GM19239 (cell line): ENCODE data around the gene SLFNL1.

Experiments used
- DNase-seq: peaks from one replicate; pipeline ENCODE4 v3.0.0; 2011; ENCODE audit warnings: low spot score; ENCODE audit not compliant: insufficient read length
- FAIRE-seq: peaks from 2 replicates; lab custom pipeline; 2011; peaks lifted over from hg19 to GRCh38; lab: Jason Lieb, UNC

Gene SLFNL1

DNA sequence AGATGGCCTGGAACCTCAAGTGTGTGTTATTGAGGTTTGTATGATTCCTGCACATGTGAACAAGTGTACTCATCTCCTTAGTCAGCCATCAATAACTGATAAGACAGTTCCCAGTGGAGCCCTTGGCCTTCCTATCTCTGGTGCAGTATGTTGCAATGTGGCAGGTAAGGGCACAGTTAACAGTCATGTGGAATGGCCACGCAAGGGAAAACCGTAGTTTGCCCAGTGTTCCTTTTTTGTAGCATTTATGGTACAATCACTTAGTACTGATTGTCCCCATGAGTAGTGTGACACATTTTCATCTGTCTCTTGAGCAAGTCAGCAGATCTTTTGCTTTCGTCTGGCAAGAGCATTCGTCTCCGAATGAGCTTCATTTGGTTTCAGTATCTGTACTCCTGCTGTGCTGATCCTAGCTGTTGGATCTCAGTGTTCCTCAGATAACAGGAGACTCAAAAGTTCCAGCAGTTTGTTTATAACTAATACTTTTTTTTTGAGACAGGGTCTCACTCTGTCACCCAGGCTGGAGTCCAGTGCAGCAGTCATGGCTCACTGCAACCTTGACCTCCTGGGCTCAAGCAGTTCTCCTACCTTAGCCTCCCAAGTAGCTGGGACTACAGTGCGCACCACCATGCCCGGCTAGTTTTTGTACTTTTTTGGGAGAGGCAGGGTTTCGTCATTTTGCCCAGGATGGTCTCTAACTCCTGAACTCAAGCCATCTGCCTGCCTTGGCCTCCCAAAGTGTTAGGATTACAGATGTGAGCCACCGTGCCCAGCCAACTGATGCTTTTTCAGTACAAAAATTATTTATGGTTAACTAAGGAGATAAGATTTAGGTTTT lies 33.9 kb downstream of the SLFNL1 start:
- FAIRE-seq (no peak), DNase-seq (no peak)

DNA sequence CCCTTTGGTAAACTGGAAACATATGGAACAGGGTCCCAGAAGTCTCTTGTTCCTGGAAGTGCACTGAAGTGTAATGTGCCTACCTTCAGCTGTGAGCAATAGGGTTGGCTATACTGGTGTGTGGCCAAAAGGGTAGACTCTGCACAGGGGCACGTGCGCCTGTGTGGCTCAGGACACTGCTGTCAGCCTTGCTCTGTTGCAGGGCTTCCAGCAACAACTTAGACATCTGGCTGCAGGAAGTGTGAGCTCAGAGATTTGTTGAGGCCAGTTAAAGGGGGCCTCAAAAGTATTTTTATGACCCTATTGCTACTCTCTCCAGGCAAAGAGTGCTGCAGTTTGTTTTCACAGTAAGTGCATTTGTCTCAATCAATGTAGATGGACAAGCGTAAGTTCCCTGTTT lies 34.6 kb downstream of the SLFNL1 start:
- DNase-seq, result no peak
- FAIRE-seq, result no peak

- DNase-seq (no peak), FAIRE-seq (no peak)
These were observed 35.2 kb downstream of the SLFNL1 start for GRCh38 chr1:40986328-40986783.

DNA sequence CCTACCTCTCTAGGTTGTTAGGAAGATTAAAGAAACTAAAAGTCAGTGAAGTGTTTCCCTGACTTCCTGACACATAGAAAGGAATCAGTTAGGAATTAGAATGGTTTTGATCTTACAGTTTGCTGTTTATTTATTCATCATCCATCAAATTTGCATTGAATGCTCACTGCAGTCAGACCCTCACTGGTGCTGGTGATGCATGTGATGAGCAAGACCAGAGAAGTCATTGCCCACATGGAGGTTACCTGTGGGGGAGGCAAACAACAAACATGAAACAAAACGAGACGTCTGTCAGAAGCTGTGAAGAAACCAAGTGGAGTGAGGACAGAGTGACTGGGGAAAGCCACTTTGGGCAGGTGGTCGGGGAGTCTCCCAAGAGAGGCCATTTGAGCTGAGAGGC lies 35.6 kb downstream of the SLFNL1 start:
- DNase-seq, result no peak
- no peak for FAIRE-seq

DNA sequence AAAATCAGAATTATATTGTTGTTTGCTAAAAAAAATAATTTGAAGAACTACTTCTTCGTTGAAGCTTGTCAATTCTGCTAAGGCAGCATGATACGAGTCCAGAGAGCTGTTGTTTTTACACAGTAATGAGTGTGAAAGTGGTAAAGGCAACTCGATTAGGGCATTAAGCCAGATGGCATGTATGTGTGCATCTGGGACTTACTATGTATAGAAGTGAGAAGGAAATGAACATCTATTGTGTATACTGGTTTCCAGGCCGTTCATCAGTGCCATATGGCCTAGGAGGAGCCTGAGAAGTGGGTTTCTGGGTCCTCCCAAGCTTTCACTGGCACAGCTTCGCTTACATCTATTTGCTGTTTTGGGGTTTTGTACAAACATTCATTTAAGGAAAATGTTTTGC lies 36.4 kb downstream of the SLFNL1 start:
- DNase-seq (no peak), FAIRE-seq (no peak)

DNA sequence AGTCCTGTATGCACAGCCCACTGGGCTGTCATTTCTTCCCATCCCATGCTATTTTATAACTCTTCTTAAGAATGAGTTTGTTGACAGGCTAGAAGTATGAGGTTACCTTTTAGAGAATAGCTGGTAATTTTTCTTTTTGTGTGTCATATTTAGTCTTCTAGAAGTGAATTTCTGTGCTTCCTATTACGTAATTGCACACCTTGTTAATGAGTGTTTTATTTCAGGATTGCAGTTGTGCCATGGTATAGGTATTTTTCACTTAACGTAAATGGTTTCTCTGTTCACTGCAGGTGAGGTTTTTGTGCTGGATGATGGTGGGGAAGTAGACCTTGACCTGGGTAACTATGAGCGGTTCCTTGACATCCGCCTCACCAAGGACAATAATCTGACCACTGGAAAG lies 37.0 kb downstream of the SLFNL1 start:
- DNase-seq (no peak), FAIRE-seq (no peak)

DNA sequence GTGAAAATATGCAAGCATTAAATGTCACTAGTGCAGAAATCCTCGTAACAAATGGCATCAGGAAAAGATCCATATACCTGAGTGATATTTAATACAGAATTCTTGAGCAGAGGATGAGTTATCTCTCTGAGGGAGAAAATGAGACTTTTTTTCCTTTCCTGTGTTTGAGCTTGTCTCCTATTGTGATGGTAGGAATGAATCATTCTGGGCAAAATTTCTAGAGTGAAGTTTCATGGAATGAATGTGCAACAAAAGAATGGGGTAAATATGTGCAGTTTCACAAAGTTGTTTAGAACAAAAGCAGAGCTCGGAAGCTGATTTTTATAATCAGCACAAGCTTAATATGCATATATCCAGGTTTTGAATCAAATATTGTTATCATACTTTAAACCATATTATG lies 37.5 kb downstream of the SLFNL1 start:
- DNase-seq (no peak), FAIRE-seq (no peak)

GRCh38 chr1:40983286-40983685 lies 38.2 kb downstream of the SLFNL1 start:
- no peak for FAIRE-seq

DNA sequence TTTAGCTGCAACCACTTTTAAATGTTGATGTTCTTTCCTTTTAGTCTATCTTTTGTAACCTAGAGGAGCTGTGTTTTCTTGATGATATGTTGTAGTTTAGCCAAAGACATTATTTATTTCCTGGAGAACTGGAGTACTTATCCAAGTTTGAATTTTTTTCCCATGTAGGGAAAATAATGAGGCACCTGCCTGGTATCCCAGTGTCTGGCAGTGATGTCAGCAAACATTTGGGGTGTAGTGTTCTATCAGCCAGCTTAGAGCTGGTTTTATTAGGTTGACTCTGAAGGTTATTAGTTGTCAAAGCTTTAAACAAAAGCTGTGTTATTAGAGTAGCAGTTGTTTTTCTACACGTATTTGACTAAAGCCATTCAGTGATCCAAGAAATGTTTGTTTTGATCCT lies 38.8 kb downstream of the SLFNL1 start:
- FAIRE-seq (no peak), DNase-seq (no peak)

More at GRCh38 chr1:40983286-40983685, 38.2 kb downstream of the SLFNL1 start:
- no peak for DNase-seq

DNA sequence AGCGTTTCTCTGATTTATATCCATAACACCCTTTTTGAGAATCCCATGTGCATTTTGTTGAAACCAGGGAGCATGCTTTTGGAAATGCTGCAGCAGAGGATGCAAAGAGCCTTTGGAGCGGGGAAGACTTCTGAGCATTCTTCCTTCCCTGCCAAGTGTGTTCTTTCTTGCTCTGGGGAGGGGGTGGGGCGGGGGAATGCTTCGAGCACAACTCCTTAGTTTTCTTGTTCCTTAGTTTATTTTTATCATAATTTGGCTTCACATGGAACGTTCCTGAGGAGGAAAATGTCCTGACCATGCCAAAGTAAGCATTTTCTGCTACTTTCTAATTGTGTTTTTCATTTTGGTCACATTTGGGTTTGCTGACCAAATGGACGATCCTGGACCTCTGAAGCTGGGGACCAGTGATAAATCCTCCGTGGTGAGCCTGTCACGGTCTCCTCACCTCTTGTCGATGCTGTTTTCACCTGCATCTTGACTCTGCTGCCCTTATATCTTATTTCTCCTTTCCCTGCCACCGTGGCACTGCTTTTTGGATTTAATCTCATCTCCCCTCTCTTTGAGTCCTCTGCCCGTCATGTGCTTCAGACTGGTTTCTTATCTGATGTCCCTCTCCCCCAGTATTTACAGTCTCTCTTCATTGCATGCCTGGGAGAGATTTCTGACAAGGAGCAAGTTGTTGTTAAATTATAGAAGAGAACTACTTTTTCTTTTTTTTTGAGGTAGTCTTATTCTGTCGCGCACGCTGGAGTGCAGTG lies 39.7 kb downstream of the SLFNL1 start:
- no peak for DNase-seq
- no peak for FAIRE-seq

GRCh38 chr1:40980453-40981121 lies 40.9 kb downstream of the SLFNL1 start:
- FAIRE-seq (peak; percentile 68), DNase-seq (peak; percentile 34)

- FAIRE-seq (no peak), DNase-seq (no peak)
These were observed 41.5 kb downstream of the SLFNL1 start for GRCh38 chr1:40980068-40980452.

DNA sequence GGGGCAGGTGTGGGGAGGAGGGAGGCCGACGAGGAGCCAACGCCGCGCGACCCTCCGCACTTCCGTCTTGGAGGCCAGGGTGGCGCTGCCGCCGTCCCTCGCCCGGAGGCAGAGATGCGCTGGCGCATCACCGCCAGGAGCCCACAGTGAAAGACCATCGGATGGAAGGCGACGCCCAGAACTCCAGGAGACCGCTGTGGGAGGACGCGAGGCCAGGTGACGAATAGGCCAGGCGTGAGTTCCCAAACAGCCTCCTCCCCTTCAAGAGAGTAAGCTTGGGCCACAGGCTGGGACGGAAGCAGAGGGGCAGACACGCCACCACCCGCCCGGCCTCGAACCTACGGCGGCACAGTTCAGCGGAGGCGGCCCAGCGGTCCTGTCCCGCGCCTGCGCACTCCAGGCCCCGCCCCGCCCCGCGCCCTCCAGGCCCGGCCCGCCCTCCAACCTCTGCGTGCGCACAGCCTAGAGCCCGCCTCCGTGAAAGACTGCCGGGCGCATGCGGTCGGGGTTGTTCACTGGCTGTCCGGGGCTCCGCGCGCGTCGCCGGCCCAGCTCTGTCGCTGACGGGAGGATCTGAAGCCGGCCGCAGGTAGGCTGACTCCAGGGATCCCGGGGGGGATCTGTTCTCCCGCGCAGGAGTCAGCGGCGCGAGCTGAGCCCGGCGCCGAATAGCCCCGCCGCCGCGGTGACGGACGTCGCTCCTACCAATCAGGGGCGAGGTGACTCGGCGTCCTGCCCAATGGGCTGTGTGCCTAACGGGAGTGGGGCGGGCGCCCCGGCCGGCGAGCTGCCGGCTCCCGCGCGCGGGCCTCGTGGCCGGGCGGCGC lies 42.1 kb downstream of the SLFNL1 start, which contains the start of gene CTPS1:
Gene CTPS1 (plus strand): TSS at position 456 of the 827 bp plus-strand sequence. CDS start 3,595 bp downstream, outside the sequence.
- FAIRE-seq (peak; percentile 84), DNase-seq (peak; percentile 95)

DNA sequence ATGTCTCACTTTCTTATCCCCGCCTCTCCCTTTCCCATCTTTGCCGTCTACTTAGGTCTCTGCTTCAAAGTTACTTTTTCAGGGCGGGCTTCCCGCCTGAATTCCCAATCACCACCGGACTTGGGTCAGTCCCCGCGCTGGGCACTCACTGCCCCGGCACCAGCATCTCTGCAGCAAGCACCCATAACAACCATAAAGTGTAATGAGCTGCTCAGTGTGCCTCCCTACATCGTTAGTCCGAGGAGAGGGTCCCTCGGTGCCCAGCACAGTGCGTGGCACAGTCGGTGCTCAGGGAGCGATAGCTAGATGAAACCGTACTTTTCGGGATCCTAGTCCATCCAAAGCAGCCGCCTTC lies 42.7 kb downstream of the SLFNL1 start:
- DNase-seq, result no peak
- FAIRE-seq, result no peak

- FAIRE-seq (no peak), DNase-seq (no peak)
These were observed 43.8 kb downstream of the SLFNL1 start for GRCh38 chr1:40977716-40978115.

- DNase-seq, result no peak
These were observed 44.4 kb downstream of the SLFNL1 start for GRCh38 chr1:40976952-40977690.

GRCh38 chr1:40974945-40975344 lies 46.6 kb downstream of the SLFNL1 start:
- FAIRE-seq (no peak), DNase-seq (no peak)

More at GRCh38 chr1:40976952-40977690, 44.4 kb downstream of the SLFNL1 start:
- FAIRE-seq, result no peak

DNA sequence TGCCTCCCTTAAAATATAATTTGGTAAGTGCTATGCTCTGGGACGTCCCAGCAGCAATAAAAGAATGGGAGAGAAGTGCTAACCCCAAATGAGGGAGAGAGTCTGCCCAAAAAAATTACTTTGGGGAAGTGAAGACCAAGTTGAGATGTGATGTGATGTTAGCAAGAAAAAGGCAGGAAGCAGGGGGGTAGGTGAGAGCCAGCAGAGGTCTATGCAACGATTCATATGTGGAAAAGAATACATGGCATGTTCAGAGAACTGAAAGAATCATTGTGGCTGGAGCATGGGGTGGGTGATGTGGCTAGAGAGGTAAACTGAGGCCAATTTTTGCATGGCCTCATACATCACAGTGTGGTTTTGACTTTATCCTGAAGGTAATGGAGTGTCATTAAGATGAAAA lies 47.6 kb downstream of the SLFNL1 start:
- DNase-seq, result no peak
- FAIRE-seq, result no peak

- no peak for DNase-seq
- no peak for FAIRE-seq
These were observed 49.6 kb downstream of the SLFNL1 start for GRCh38 chr1:40971966-40972365.
